ENCODE measurements around the gene ATP5IF1. TPM values are rescaled to one million over a fixed set of nuclear protein-coding genes. Genes with fewer than 3 reads are reported as not detected.

Gene ATP5IF1
- total and polyA plus RNA-seq, 2 of the 4 experiments (the other 2 are of a cell fraction), result 33.7 to 105 TPM

Other genes with a start within 250 kb of the ATP5IF1 start
- 14.4 and 17.6 TPM in 2 replicates for gene EYA3, start 147.5 kb upstream of the ATP5IF1 start, total RNA-seq (2012; rRNA removed)
- gene EYA3, start 147.5 kb upstream of the ATP5IF1 start, polyA plus RNA-seq (2012; rRNA removed), result 7.9 and 9.1 TPM in 2 replicates
- gene PTAFR, start 59.4 kb upstream of the ATP5IF1 start, total RNA-seq (2012; rRNA removed), result under 0.01 and 0.18 TPM in 2 replicates
- 0.17 and 0.30 TPM in 2 replicates for gene PTAFR, start 59.4 kb upstream of the ATP5IF1 start, polyA plus RNA-seq (2012; rRNA removed)
- 53.6 and 70.5 TPM in 2 replicates for gene DNAJC8, start 3.1 kb upstream of the ATP5IF1 start, total RNA-seq (2012; rRNA removed)
- 77.0 and 81.0 TPM in 2 replicates for gene DNAJC8, start 3.1 kb upstream of the ATP5IF1 start, polyA plus RNA-seq (2012; rRNA removed)
- gene SESN2, start 23.4 kb downstream of the ATP5IF1 start, total RNA-seq (2012; rRNA removed), result 8.1 and 10.2 TPM in 2 replicates
- gene SESN2, start 23.4 kb downstream of the ATP5IF1 start, polyA plus RNA-seq (2012; rRNA removed), result 20.9 and 21.7 TPM in 2 replicates
- gene MED18, start 92.9 kb downstream of the ATP5IF1 start, total RNA-seq (2012; rRNA removed), result 28.9 and 32.8 TPM in 2 replicates
- 12.2 and 12.9 TPM in 2 replicates for gene MED18, start 92.9 kb downstream of the ATP5IF1 start, polyA plus RNA-seq (2012; rRNA removed)
- 6.9 and 7.5 TPM in 2 replicates for gene PHACTR4, start 133.6 kb downstream of the ATP5IF1 start, total RNA-seq (2012; rRNA removed)
- 13.8 and 15.0 TPM in 2 replicates for gene PHACTR4, start 133.6 kb downstream of the ATP5IF1 start, polyA plus RNA-seq (2012; rRNA removed)

All from IMR-90 (cell line).